ENCODE data around the gene NPPC. TPM values are rescaled to one million over a fixed set of nuclear protein-coding genes. Genes with fewer than 3 reads are reported as not detected.

NPPC gene
- total RNA-seq, 1 donor from 2014 or later, result not detected

- no peak for ATAC-seq
- no peak for DNase-seq (ENCODE audit: low spot score)
Observed at GRCh38 chr2:231935815-231936214, 9.6 kb upstream of the NPPC start.

GRCh38 chr2:231935207-231935524, 9.0 kb upstream of the NPPC start:
- DNase-seq (ENCODE audit: low spot score) (no peak), ATAC-seq (no peak)

DNA sequence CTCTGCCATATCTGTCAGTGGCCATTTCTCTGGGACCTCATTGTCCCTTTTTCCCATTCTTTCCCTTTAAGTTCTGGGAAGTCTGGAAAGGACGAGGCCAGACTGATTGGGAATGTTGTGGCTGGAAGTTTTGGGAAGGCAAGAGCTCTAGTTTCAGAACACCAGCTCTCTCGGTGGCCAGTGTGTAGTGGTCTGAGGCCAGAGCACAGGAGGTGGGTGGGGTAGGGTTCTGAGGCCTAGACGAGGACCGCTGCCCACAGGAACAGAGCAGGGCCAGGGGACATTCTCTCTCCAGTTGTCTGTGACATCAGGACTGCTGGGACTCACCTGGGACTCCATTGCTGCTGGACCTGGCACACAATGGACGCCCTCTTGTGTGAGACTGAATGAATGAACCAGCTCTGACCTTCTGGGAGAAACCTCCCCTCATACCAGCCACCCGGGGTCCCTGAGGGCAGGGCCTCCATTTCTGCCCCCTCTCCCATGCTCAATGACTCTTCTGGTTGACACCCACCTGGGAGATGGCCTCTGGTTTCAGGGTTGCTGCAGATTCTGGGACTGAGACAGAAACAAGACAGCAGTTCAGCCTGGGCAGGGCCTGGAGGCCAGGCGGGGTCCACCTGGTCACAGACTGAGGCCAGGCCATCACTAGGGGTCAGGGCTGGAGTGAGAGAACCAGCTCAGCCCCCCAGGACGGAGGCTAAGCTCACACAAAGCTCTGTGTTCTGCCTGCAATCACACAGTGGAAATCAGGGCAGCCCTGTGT, 8.4 kb upstream of the NPPC start:
- ATAC-seq (no peak), DNase-seq (ENCODE audit: low spot score) (peak; percentile 36)

GRCh38 chr2:231933916-231934401, 7.8 kb upstream of the NPPC start:
- no peak for ATAC-seq
- DNase-seq (ENCODE audit: low spot score), result peak; percentile 39

DNA sequence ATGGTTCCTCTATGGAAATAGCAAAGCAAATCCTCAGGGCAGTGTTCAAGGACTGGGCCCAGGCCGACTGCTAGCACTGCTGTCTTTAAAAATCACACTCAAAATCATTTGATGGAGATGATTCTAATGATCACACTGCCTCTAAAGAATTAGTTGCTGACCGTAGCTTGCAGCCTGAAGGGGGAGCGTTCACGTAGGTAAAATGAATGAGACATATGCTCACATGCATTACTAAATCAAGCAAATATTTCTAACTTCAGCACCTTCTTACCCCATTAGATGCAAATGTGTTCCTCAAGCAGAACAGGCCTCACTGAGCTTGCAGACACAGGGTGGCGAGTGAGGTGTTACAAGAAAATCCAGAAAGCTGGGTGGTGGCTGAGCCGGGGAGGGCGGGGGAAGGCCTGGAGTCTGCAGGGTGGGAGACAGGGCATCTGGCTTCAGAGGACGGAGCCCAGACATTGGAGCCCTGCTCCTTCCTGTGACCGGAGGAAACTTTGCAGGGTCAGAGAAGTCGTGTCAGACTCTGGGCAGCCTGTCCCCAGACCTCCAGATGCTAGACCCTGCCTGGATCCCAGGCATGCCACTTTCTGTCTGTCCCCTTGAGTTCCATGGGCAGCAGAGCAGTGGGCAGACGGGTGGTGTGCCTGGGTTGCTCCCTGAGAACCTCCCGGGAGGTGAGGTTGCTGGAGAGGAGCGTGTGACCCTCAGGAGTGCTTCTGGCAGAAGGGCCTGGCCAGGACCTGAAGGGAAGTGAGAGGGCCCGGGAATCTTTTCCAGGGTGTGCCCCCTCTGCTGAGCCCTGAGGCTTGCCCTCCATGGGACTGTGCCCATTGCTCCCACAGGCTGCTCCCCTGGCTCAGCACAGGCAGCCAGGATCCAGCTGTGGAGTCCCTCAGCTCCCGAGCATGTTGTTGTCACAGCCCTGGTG, 7.1 kb upstream of the NPPC start:
- no peak for ATAC-seq

GRCh38 chr2:231932711-231932970, 6.4 kb upstream of the NPPC start:
- DNase-seq (ENCODE audit: low spot score) (peak; percentile 14), ATAC-seq (no peak)

More for the DNA sequence above, 7.1 kb upstream of the NPPC start:
- DNase-seq (ENCODE audit: low spot score), result peak; percentile 28

- no peak for ATAC-seq
- peak; percentile 3 for DNase-seq (ENCODE audit: low spot score)
Observed at GRCh38 chr2:231931481-231931915, 5.3 kb upstream of the NPPC start.

GRCh38 chr2:231930593-231931281, 4.5 kb upstream of the NPPC start:
- ATAC-seq (no peak), DNase-seq (ENCODE audit: low spot score) (peak; percentile 26)

GRCh38 chr2:231929961-231930592, 3.9 kb upstream of the NPPC start:
- DNase-seq (ENCODE audit: low spot score), result peak; percentile 33
- ATAC-seq, result no peak

DNA sequence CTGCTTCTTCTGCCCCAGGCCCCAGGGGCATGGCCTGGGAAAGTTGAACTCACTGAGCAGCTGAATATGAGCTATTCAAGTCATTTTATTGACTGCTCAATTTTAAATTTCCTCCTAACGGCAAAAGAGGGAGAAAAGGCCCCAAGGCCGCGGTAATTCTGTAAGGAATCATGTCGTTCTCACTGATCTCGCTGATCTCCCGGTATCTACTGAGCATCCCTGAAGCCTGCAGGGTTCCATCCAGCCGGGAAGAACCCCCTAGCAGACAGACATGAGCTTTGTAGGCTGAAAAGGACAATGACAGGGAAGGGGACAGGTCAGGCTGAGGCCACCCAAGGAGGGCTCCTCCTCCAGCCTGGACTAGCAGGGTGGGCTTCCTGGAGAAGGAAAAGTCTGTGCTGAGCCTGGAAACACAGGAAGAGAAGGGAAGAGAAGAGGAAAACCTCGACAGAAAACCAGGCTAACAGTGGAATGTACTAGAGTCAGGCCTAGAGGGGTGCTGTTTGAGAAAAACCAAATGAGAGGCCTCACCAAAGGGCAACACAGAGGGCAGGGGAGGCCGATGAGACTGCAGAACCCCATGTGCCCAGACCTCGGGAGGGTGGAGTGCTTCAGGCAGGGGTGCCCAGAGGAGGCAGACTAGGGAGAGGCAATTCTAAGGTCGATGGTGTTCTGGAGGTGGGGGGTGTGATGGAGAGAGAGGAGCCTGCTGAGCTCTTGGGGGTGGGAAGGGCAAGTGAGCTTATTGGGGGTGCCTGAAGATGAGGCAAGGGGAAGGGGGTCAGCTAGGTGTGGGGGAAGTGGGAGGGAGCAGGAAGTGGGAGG, 2.9 kb upstream of the NPPC start:
- ATAC-seq (no peak), DNase-seq (ENCODE audit: low spot score) (peak; percentile 16)

- ATAC-seq, result no peak
- peak; percentile 37 for DNase-seq (ENCODE audit: low spot score)
Observed at GRCh38 chr2:231928481-231928880, 2.3 kb upstream of the NPPC start.

- no peak for ATAC-seq
- DNase-seq (ENCODE audit: low spot score), result no peak
Observed at GRCh38 chr2:231927566-231927890, 1.3 kb upstream of the NPPC start.

DNA sequence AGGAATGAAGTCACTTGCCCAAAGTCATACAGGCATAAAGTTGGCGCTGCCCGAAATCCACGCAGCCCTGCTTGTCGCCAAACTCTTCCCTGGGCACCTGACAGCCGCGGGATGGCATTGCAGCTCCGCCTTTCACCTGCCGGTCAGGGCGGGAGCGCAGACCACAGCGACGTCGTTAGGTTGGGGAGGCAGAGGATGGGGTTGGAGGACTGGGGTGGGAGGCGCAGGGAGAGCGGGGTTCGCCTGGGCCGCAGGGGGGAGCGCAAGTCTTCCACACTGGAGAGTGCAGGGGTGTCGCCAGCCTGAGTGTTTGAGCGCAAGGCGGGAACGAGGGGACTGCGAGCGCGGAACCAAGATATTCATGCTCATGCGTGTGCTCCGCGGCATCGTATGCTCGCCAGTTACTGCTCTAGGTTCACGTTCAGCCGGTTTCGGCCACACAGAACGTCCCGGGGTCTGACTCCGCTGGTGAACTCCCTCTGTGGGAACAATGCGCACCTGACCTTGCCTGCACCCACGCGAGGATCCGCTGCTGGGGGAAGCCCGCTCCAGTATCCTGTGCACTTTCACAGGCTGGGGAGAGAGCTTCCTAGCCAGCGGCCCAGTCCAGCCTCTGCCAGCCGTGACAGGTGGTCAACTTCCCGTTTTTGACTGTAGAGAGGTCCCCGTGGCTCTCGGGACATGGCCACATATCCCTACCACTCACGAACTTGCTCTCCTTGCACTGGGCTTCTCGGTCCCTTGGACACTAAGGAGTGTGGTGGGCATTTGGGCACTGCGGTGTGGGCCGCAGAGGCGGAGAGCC, 767 bp upstream of the NPPC start:
- ATAC-seq (peak; percentile 56), DNase-seq (ENCODE audit: low spot score) (no peak)

- DNase-seq (ENCODE audit: low spot score) (peak; percentile 83), ATAC-seq (peak; percentile 95)
Observed at GRCh38 chr2:231925303-231926179, 655 bp downstream of the NPPC start.

DNA sequence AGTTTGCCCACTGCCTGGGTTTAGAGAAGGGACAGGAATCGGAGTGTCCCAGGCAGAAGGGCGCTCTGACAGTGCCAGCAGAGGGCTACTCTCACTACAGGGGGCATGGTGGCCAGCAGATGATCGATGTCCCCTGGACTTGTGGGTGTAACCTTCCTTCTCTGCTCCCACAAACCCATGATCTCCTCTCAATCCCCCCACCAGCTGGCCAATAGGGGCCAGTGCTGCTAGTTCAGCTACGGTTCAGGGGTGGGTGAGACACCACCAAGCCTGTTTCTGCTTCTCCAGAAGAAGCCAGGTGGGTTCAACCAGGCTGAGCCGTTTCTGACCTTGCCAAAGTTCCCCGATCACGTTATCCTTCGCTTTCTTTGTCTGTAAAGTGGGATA, 1.3 kb downstream of the NPPC start:
- DNase-seq (ENCODE audit: low spot score), result no peak
- no peak for ATAC-seq

DNA sequence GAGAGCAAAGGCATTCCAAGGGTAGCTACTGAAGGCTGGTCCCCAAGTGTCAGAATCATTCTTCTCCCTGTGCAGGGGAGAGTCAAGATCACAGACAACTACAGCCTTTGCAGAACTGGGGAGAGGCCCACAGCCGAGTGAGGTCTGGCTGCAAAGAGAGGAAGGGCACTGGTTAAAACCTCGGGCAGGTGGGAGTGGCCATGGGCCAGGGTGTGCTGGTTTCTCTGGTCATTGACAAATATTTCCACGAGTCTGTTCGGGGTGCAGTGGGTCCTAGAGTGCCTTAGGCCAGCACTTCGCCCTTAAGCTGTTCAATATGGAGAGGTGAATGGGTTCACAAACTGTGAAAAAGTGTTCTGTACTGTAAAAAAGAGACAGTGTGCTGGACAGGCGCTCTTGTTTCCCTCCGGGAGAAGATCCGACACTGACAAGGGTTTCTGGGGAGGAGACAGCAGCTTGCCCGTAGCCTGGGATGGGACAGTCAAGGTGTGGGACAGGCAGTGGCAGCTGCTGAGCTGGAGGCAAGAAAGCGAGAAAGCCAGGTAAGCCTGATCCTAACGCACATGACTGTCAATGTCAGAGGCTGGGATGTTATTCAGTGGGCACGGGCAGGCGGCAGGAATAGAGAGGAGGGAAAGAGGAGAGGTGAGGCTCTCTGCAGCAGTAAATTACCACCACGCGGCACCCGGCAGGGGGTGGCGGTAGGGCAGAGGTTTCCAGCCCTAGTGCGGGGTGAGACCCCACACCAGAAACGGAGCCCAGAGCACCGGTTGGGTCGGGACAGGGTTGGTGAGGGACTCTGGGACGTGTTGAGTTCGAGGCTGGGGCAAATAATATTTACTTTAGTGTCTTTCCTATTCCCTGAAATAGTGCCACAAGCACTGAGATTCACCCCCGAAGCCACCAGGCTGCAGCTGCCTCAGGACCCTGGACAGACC, 2.0 kb downstream of the NPPC start:
- no peak for DNase-seq (ENCODE audit: low spot score)
- ATAC-seq, result no peak

GRCh38 chr2:231923010-231923344, 3.2 kb downstream of the NPPC start:
- ATAC-seq (no peak), DNase-seq (ENCODE audit: low spot score) (no peak)
